LNCAP (cell line): ENCODE measurements around the gene IMPG2.

Source experiments
- CTCF ChIP-seq: fragments of 450-650 bp; IDR thresholded peaks from 2 replicates; pipeline ENCODE4 v1.5.1; 2017; ENCODE audit warnings: mild to moderate bottlenecking

Gene IMPG2

GRCh38 chr3:101194392-101194791, 126.0 kb downstream of the IMPG2 start:
- no peak for TF ChIP-seq CTCF

GRCh38 chr3:101193957-101194356, 126.4 kb downstream of the IMPG2 start:
- TF ChIP-seq CTCF = no peak

GRCh38 chr3:101189796-101190195, 130.6 kb downstream of the IMPG2 start:
- no peak for TF ChIP-seq CTCF

- no peak for TF ChIP-seq CTCF
Measured at GRCh38 chr3:101189176-101189575, 131.2 kb downstream of the IMPG2 start.

GRCh38 chr3:101185341-101185740, 135.0 kb downstream of the IMPG2 start:
- no peak for TF ChIP-seq CTCF

- no peak for TF ChIP-seq CTCF
Measured at GRCh38 chr3:101184111-101184510, 136.3 kb downstream of the IMPG2 start.

- TF ChIP-seq CTCF = no peak
Measured at GRCh38 chr3:101183151-101183550, 137.2 kb downstream of the IMPG2 start.

GRCh38 chr3:101182734-101183133, 137.6 kb downstream of the IMPG2 start:
- no peak for TF ChIP-seq CTCF
